Myocyte (in vitro differentiated cells): ENCODE measurements around the gene PLAAT2. TPM values are rescaled to one million over a fixed set of nuclear protein-coding genes. Genes with fewer than 3 reads are reported as not detected.

Source experiments
- DNase-seq: peaks from one replicate; pipeline ENCODE4 v3.0.0-alpha.2; 2012; ENCODE audit warnings: low read depth
- total RNA-seq: library from RNA; depleted of rRNA; stranded (reverse); fragments of >200 nt; gene quantifications from 2 replicates; pipeline ENCODE4 v1.2.3, GENCODE V29; 2014

The PLAAT2 gene
- total RNA-seq, 1 donor from 2014 or later = 2.3 TPM

DNA sequence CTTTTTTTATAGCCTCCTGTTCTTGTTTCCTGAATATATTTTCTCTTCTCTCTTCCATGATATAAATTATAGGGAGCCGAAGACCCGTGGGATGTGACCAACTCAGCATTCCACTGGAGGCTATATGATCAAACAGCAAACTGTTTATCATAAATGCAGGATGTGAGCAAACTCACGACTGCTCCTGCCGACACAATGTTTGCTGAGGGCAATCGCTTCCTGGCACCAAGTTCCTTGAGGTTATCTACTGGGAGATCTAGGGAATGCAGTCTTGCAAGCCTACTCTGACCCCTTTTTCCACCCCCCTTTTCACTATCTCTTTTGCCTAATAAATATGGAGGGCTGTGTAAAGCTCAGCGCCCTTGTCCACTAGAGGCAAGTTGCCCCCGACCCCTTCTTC lies 40.0 kb downstream of the PLAAT2 start:
- no peak for DNase-seq

GRCh38 chr11:63521896-63522295 lies 41.3 kb downstream of the PLAAT2 start:
- no peak for DNase-seq

DNA sequence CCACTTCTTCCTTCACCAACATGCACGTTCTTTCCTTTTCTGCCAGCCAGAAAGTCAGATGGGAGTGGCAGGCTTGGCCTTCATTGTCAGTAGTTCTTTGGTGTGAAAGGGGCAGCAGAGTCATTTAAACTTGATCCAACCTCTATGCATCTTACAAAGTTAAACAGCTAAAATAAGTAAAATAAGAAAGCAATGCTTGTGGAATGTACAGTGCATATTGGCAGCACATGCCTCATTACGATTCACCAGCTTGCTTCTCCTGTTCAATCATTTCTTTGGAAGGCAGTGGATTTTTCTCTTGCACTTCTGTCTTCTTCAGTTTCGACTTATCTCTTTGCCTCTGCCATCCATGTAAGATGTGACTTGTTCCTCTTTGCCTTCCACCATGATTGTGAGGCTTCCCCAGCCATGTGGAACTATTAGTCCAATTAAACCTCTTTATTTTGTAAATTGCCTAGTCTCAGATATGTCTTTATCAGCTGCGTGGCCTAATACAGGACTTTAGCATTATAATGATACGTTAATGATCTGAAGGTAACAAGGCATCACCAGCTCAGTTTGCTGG lies 42.5 kb downstream of the PLAAT2 start:
- no peak for DNase-seq

GRCh38 chr11:63518548-63518947 lies 44.6 kb downstream of the PLAAT2 start:
- DNase-seq = peak; percentile 63

GRCh38 chr11:63517156-63517555 lies 46.0 kb downstream of the PLAAT2 start:
- no peak for DNase-seq

- no peak for DNase-seq
These were observed 47.1 kb downstream of the PLAAT2 start for GRCh38 chr11:63516109-63516508.

DNA sequence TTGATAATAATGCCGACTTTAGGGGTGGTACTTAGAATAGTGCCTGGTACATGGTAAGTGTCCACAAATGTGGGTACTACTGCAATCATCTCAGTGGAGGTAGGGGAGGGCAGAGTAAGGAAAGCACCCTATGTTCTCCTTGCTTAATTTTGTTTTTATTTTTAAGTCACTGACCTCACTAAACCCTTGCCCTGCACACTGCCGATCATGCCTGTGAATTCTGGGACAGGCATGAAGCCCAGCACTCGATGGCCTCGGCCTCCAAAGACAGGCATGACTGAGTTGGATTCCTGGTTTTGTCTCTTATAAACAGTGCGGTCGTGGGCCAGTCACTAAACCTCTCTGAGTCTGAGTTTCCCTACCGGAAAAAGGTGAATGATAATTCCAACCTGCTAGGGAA lies 50.4 kb downstream of the PLAAT2 start:
- DNase-seq = no peak

GRCh38 chr11:63511048-63511748 lies 52.0 kb downstream of the PLAAT2 start:
- peak; percentile 56 for DNase-seq

DNA sequence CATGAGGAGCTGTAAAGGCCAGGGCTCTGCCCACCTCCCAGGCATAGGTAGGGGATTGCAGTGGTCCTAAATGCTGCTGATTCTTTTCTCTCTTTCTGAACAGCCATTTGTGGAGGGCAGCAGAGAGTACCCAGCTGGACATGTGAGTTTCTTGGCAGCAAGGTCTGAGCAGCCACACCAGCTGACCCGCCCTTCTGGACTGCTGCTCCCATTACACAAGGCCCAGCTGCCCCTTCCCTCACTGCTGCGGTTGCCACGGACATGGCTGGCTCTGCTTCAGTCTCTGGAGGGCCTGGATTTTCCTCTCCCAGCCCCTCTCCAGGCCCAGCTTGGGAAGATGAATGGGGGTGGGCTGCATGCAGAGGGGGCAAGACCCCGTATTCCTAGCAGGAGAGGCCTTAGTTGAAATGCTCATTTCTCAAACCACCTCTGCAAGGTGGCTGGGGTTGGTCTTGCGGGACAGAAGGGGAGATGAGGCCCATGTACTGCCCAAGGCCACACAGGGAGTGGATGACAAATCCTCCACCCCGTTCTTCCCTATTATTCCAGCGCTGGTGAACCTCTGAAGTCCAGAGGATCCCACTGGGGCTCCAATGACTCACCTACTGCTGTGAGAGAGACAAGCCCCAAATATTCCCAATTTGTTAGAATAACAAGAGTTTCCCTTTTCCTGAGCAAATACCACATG lies 52.7 kb downstream of the PLAAT2 start:
- DNase-seq = peak; percentile 96

DNA sequence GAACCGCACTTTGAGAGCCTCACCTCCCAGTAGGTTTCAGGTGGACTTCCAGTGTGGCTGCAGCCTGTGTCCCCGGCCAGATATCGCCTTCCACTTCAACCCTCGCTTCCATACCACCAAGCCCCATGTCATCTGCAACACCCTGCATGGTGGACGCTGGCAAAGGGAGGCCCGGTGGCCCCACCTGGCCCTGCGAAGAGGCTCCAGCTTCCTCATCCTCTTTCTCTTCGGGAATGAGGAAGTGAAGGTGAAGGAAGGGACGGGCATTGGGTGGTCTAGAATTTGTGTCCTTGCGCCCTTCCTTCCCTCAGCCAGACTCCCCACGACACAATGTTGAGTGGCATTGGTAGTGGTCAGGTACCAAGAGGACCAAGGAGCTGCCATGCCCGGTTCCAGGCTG lies 54.4 kb downstream of the PLAAT2 start:
- no peak for DNase-seq

- DNase-seq = peak; percentile 86
These were observed 55.2 kb downstream of the PLAAT2 start for GRCh38 chr11:63508009-63508408.

DNA sequence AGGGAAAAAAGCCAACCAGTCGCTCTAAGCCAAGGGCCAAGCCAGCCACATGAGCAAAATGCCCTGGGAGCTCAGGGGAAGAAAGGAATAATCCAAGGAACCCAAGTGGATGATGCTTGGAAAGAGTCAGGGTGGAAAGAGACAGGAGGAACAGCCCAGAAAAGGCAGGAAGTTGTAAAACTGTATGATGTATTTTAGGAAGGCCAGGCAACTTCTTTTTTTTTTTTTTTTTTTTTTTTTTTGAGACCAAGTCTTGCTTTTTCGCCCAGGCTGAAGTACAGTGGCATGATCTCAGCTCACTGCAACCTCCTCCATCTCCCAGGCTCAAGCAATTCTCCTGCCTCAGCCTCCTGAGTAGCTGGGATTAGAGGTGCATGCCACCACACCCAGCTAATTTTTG lies 55.7 kb downstream of the PLAAT2 start:
- no peak for DNase-seq

GRCh38 chr11:63506876-63507275 lies 56.3 kb downstream of the PLAAT2 start:
- DNase-seq = no peak

DNA sequence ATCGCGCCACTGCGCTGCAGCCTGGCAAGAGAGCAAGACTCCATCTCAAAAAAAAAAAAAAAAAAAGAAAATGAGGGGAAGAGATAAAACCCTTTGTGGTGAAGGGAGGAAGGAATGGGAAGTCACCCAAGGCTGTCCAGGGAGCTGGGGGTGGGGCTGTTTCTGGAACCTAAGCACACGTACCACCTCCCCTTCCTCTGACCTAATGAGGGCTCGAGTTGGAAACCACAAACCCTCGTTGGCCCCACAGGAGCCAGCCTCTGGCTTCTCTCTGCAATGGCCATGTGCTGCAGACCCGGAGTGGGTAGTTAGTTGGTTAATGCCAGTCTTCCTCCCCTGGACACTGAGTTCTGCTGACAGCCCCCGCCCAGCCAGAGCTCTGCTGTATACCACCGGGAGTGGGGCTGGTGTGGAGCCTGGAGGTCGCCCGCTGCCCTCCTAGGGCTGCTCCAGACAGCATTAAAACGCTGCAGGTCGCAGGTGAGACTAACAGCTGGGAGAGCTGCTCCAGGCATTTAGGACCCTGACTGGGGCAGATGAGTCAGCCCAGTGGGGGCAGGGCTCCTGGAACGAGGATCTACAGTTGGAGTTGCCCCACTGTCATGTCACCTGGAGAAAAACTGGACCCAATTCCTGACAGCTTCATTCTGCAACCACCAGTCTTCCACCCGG lies 57.2 kb downstream of the PLAAT2 start, which contains the start of gene LGALS12:
Gene LGALS12 (plus strand): TSS at position 228 of the 672 bp plus-strand sequence. CDS start 375 bp downstream, at position 603.
- DNase-seq = no peak

- no peak for DNase-seq
These were observed 58.1 kb downstream of the PLAAT2 start for GRCh38 chr11:63504933-63505586.

DNA sequence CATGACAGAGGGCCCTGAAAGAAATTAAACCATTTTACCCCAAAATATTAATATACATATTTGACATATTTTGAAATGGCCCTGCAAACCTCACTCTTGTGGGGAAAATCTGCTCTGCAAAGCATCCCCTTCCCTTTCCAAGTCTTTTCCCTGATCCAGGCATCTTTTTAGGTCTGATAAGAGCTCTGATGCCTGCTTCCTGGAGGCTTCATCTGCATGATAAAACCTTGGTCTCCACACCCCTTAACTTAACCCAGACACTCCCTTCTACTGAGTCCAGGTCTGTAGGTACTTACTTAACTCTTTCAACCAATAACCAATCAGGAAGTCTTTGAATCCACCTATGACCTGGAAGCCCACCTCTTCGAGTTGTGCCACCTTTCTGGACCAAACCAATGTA lies 59.1 kb downstream of the PLAAT2 start:
- DNase-seq = no peak

- DNase-seq = no peak
These were observed 59.7 kb downstream of the PLAAT2 start for GRCh38 chr11:63503492-63503891.
